ENCODE data around the gene DAP.
"Not testable (repeated sequence)": the region's sequence is repeated elsewhere in the genome, so short reads cannot be mapped to it uniquely, and the experiment has no call there.

Gene DAP

GRCh38 chr5:10788358-10788757 is 27.3 kb upstream of the DAP start:
- Histone ChIP-seq H3K27ac (no peak overlapping the region), H4K20me1 (no peaks in the 10 kb centered on the region), H3K4me3 (no peak overlapping the region), H3K9ac (no peak overlapping the region), H3K36me3 (no peaks in the 10 kb centered on the region), H3K27me3 (no peaks in the 10 kb centered on the region), H3K9me3 (no peaks in the 10 kb centered on the region), H3K4me2 (no peak overlapping the region), H3K4me1 (peaks cover 11% of the 10 kb centered on the region)
- TF ChIP-seq Cebpa-rat (IDR thresholded peaks at IDR 0.05), result no peak

GRCh38 chr5:10786835-10787234 is 25.8 kb upstream of the DAP start:
- Histone ChIP-seq H3K4me2 (peak overlapping the region; percentile 24; the same call in 1 of the 2 replicates), H3K9ac (no peak overlapping the region), H3K36me3 (no peaks in the 10 kb centered on the region), H3K27ac (0 out of 2 replicates have a peak overlapping the region, but pooled peaks have one; percentile 18), H3K27me3 (no peaks in the 10 kb centered on the region), H3K4me1 (peaks cover 5% of the 10 kb centered on the region), H4K20me1 (no peaks in the 10 kb centered on the region), H3K9me3 (no peaks in the 10 kb centered on the region), H3K4me3 (no peak overlapping the region)
- TF ChIP-seq Cebpa-rat (IDR thresholded peaks at IDR 0.05), result no peak

- H3K4me1 ChIP-seq, H3K36me3 ChIP-seq, H3K4me3 ChIP-seq, H3K4me2 ChIP-seq, H3K27ac ChIP-seq, H3K27me3 ChIP-seq, H4K20me1 ChIP-seq, H3K9ac ChIP-seq: not testable (repeated sequence)
- peaks cover 13% of the 10 kb centered on the region for H3K9me3 ChIP-seq
Measured at GRCh38 chr5:10780208-10780607, 19.2 kb upstream of the DAP start.

- H3K27me3 ChIP-seq, result no peaks in the 10 kb centered on the region
- no peak overlapping the region for H3K9ac ChIP-seq
- no peaks in the 10 kb centered on the region for H3K4me1 ChIP-seq
- no peak overlapping the region for H3K4me3 ChIP-seq
- H3K4me2 ChIP-seq, result no peak overlapping the region
- no peaks in the 10 kb centered on the region for H3K36me3 ChIP-seq
- H4K20me1 ChIP-seq, result no peaks in the 10 kb centered on the region
- H3K27ac ChIP-seq, result no peak overlapping the region
- no peak for TF ChIP-seq Cebpa-rat (IDR thresholded peaks at IDR 0.05)
- peaks cover 13% of the 10 kb centered on the region for H3K9me3 ChIP-seq
Measured at GRCh38 chr5:10779592-10779991, 18.6 kb upstream of the DAP start.

- no peaks in the 10 kb centered on the region for H3K4me1 ChIP-seq
- no peak overlapping the region for H3K4me2 ChIP-seq
- H4K20me1 ChIP-seq, result no peaks in the 10 kb centered on the region
- no peak overlapping the region for H3K27ac ChIP-seq
- no peak overlapping the region for H3K9ac ChIP-seq
- H3K27me3 ChIP-seq, result no peaks in the 10 kb centered on the region
- H3K36me3 ChIP-seq, result no peaks in the 10 kb centered on the region
- H3K4me3 ChIP-seq, result no peak overlapping the region
- no peak for TF ChIP-seq Cebpa-rat (IDR thresholded peaks at IDR 0.05)
- H3K9me3 ChIP-seq, result peaks cover 13% of the 10 kb centered on the region
Measured at GRCh38 chr5:10778179-10778910, 17.3 kb upstream of the DAP start.

GRCh38 chr5:10775646-10776045 is 14.6 kb upstream of the DAP start:
- H4K20me1 ChIP-seq, result no peaks in the 10 kb centered on the region

GRCh38 chr5:10772901-10773585 is 12.0 kb upstream of the DAP start:
- H4K20me1 ChIP-seq, result no peaks in the 10 kb centered on the region
- H3K9me3 ChIP-seq, result no peaks in the 10 kb centered on the region
- H3K4me2 ChIP-seq, result no peak overlapping the region
- no peaks in the 10 kb centered on the region for H3K36me3 ChIP-seq
- H3K9ac ChIP-seq, result no peak overlapping the region
- no peak for TF ChIP-seq Cebpa-rat (IDR thresholded peaks at IDR 0.05)
- H3K27ac ChIP-seq, result no peak overlapping the region
- no peak overlapping the region for H3K4me3 ChIP-seq
- H3K4me1 ChIP-seq, result no peaks in the 10 kb centered on the region
- H3K27me3 ChIP-seq, result no peaks in the 10 kb centered on the region

More at GRCh38 chr5:10775646-10776045, 14.6 kb upstream of the DAP start:
- Histone ChIP-seq H3K4me1 (no peaks in the 10 kb centered on the region), H3K4me2 (no peak overlapping the region), H3K9me3 (peaks cover 13% of the 10 kb centered on the region), H3K4me3 (no peak overlapping the region), H3K9ac (no peak overlapping the region), H3K36me3 (no peaks in the 10 kb centered on the region), H3K27me3 (no peaks in the 10 kb centered on the region), H3K27ac (no peak overlapping the region)
- no peak for TF ChIP-seq Cebpa-rat (IDR thresholded peaks at IDR 0.05)

GRCh38 chr5:10768328-10768899 is 7.4 kb upstream of the DAP start:
- H3K36me3 ChIP-seq, result no peaks in the 10 kb centered on the region
- H3K27ac ChIP-seq, result no peak overlapping the region
- H3K9me3 ChIP-seq, result no peaks in the 10 kb centered on the region
- no peaks in the 10 kb centered on the region for H3K27me3 ChIP-seq
- H3K4me2 ChIP-seq, result no peak overlapping the region
- H4K20me1 ChIP-seq, result no peaks in the 10 kb centered on the region
- no peak overlapping the region for H3K9ac ChIP-seq
- no peak overlapping the region for H3K4me3 ChIP-seq
- no peaks in the 10 kb centered on the region for H3K4me1 ChIP-seq
- TF ChIP-seq Cebpa-rat (IDR thresholded peaks at IDR 0.05), result no peak

- Histone ChIP-seq H3K9ac (no peak overlapping the region), H3K27me3 (no peaks in the 10 kb centered on the region), H3K4me2 (peak overlapping the region; percentile 92), H4K20me1 (peaks cover 23% of the 10 kb centered on the region), H3K4me1 (peaks cover 40% of the 10 kb centered on the region), H3K36me3 (peaks cover 5% of the 10 kb centered on the region; the same call in 1 of the 2 replicates), H3K9me3 (no peaks in the 10 kb centered on the region), H3K27ac (no peak overlapping the region; the same call in 1 of the 2 replicates), H3K4me3 (no peak overlapping the region)
- no peak for TF ChIP-seq Cebpa-rat (IDR thresholded peaks at IDR 0.05)
Measured at GRCh38 chr5:10762776-10763500, 1.9 kb upstream of the DAP start.
